Measurements from ENCODE around the gene UNC5CL. TPM values are rescaled to one million over a fixed set of nuclear protein-coding genes. Genes with fewer than 3 reads are reported as not detected.

The UNC5CL gene
- total RNA-seq, 1 experiment from 2014 or later: 2.2 TPM

GRCh38 chr6:41074692-41075436 lies 35.8 kb upstream of the UNC5CL start:
- H3K9ac ChIP-seq (ENCODE audit: low read length): 0 out of 2 replicates have a peak overlapping the region, but pooled peaks have one; percentile 94
- BruUV-seq (replicated peaks): no TSS peak

More at GRCh38 chr6:41074692-41075436, 35.8 kb upstream of the UNC5CL start:
- H3K36me3 ChIP-seq (ENCODE audit: control insufficient read depth in 1 of 2, insufficient read depth in 2 of 2, low read length in 2 of 2): peaks cover 7 to 12% of the 10 kb centered on the region in 2 experiments
- intact Hi-C loops (cut with micrococcal nuclease): no loop called here
- no peaks in the 10 kb centered on the region for H4K20me1 ChIP-seq (ENCODE audit: insufficient read depth)
- H3K79me2 ChIP-seq (ENCODE audit: insufficient read depth, low read length): peaks cover 76% of the 10 kb centered on the region
- ChIA-PET RAD21 (ENCODE audit: low non-redundant PET in 1 of 2, low total read pairs in 2 of 2, uncharacterized antibody in 2 of 2, unreplicated experiment in 2 of 2) (no interaction called here), POLR2A (no interaction called here), CTCF (interaction anchor here (1.1 kb wide), 1 partner anchor 29 kb away, joined by 3 read pairs; no protein-coding TSS in a partner anchor)
- H3K27ac ChIP-seq (ENCODE audit: low read depth, low read length): peak overlapping the region; percentile 98; the same call in 1 of the 2 replicates
- peaks cover 7 to 16% of the 10 kb centered on the region in 2 experiments; a peak in 3 of 4 replicates for H3K4me1 ChIP-seq (ENCODE audit: control insufficient read depth in 1 of 2, insufficient read depth in 2 of 2, low read length in 2 of 2)
- H2AFZ ChIP-seq (ENCODE audit: low read depth, low read length, poor library complexity, severe bottlenecking): no peak overlapping the region
- peak overlapping the region; percentile 93 for H3K4me2 ChIP-seq (ENCODE audit: low read length)
- ATAC-seq: no peak
- no peak for TF ChIP-seq EZH2phosphoT487 (IDR thresholded peaks at IDR 0.05; ENCODE audit: borderline replicate concordance)
- no peak for TF ChIP-seq SRF (IDR thresholded peaks at IDR 0.05; ENCODE audit: low read depth)
- no peak for TF ChIP-seq REST (IDR thresholded peaks at IDR 0.05; ENCODE audit: low read depth)
- TF ChIP-seq YY1 (IDR thresholded peaks at IDR 0.05; ENCODE audit: extremely low read depth, insufficient replicate concordance, low read depth, low read length): no peak
- no peak for TF ChIP-seq SP1 (IDR thresholded peaks at IDR 0.05; ENCODE audit: low read depth)
- TF ChIP-seq CBX3 (IDR thresholded peaks at IDR 0.05; ENCODE audit: low read depth): no peak
- no peak for TF ChIP-seq ATF3 (IDR thresholded peaks at IDR 0.05)
- TF ChIP-seq ZBTB33 (IDR thresholded peaks at IDR 0.05; ENCODE audit: extremely low read depth, insufficient replicate concordance, low read length): no peak
- DNase-seq (ENCODE audit: low read depth, low spot score): no peak
- H3K9me2 ChIP-seq (ENCODE audit: insufficient read depth): no peaks in the 10 kb centered on the region
- H3K4me3 ChIP-seq (replicated peaks in 1 of 2; ENCODE audit: low read depth in 1 of 2, low read length in 2 of 2): peak overlapping the region; percentile 67 to 77
- H3K27me3 ChIP-seq (ENCODE audit: insufficient read depth, low read length): no peaks in the 10 kb centered on the region
- no peaks in the 10 kb centered on the region for H3K9me3 ChIP-seq (ENCODE audit: control insufficient read depth in 1 of 2, insufficient read depth in 1 of 2, low read depth in 1 of 2, low read length in 2 of 2)
